NCI-H1092 (cell line): ENCODE measurements around the gene ATP7B.

Experiments used
- DNase-seq: peaks from one replicate; lab custom pipeline; 2025; lab: John Stamatoyannopoulos, UW

Gene ATP7B

DNA sequence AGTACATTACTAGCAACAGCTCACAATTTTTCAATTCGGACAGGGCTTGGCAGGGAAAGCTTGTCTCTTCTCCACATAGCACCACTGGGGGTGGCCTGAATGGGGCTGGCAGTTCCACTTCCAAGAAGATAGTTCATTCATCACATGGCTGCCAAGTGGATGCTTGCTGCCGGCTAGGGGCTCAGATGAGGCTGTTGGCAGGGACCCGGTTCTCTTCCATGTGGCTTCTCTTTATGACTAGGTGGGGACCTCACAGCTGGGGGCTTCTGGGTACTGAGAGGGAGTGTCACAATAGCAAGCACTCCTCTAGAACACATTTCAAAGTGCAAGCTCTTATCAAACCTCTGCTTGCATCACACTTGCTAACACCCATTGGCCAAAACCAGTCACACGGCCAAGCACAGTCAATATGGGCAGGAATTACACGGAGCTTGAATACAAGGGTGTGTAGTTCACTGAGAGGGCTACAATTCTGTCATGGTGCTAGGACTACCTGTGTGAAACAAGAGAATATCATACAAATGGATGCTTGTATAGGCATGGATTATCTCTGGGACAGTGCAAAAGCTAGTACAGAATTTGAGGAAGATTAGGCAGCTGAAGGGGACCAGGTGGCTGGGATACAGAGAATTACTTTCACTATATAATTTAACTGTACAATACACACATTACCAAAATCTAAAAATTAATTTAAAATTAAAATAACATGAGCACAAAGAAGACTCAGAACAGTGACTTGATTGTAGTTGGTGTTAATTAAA, 32.3 kb downstream of the ATP7B start:
- DNase-seq: no peak

DNA sequence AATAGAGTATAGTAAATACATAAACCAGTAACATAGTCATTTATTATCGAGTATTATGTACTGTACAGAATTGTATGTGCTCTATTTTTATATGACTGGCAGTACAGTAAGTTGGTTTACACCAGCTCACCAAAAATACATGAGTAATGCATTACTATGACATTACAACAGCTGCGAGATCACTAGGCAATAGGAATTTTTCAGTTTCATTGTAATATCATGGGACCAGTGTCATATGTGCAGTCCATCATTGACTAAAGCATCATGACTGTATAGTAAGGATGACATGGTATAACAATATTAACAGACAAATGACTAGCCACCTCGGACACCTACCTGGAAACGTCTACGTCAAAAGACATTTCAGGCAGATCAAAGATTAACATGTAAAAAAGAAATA, 33.6 kb downstream of the ATP7B start:
- no peak for DNase-seq

DNA sequence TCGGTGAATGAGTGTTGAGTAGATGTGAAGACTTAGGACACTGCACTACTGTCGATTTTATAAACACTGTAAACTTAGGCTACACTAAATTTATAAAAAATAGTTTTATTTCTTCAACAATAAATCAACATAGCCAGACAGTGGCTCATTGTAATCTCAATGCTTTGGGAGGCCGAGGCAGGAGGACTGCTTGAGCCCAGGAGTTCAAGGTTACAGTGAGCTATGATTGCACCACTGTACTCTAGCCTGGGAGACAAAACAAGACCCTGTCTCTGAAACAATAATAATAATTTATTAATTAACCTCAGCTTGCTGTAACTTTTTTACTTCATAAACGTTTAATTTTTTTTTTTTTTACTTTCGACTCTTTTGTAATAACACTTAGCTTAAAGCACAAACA, 34.4 kb downstream of the ATP7B start:
- no peak for DNase-seq

DNA sequence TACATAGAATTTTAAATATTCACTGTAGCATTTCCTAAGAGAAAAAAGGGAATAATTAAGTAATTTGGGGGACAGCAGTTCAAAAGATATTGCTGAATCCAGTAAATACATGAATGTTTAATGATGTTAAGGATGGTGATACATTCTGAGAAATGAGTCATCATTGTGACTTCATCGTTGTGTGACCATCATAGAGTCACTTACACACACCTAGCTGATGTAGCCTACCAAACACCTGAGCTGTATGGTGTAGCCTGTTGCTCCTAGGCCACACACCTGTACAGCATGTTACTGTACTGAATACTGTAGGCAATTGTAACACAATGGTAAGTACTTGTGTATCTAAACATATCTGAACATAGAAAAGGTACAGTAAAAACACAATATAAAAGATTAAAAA, 34.8 kb downstream of the ATP7B start:
- DNase-seq: no peak

DNA sequence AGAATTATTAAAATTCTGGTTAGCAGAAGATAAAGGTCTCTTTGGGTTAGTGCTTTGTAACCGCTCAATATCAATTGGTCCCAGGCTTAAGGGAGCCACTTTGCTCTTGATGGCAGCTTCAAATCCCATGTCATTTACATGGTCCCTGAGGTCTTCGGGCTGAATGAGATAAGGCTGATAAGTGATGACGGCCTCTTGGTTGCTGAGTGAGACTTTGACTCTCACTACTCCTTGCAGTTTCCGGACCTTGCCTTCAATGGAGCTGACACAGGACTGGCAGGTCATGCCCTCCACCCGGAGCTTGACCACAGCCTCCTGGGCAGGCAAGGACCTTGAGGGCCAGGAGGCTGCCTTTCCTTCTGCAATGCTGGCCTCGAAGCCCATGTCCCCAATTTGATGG, 36.8 kb downstream of the ATP7B start:
- no peak for DNase-seq

DNA sequence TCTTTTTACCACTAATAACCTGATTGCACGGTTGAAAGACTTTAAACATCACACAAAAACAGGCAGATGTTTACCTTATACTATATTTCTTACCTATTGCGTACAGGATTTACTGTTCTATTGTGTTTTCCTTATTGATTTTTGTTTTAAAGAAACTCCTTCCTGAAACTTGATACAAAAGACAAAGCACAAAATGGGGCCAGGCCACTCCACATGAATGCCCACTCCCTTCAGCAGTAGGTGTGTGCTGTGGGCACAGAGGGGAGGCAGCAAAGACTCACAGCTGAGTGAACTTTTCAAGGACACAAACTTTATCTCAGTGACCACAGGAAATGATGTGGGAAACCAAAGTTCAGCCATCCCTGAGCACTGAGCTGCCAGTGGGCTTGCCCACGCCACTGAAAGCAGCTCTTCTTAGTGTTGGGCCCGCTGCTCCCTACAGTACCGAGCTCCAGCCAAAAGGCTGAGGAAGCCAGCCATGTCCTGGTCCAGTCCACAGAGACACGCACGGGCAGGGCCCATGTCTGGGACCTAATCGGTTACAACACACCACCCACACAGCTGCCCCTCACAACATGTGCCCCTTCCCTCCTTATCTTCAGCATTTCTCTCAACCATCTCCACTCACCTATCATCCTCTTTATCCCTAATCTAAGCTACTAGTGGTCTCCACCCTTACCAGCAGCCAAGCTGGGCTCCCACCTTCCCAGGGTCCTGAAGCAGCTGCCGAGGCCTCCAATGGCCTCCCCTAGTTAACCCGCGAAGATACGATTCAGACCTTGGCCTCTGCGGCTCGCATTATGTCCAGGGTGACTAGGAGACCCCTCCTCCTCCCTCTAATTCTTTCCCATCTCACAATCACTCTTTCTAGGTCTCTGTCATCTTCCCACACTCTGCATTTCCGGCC, 39.5 kb downstream of the ATP7B start:
- DNase-seq: no peak

DNA sequence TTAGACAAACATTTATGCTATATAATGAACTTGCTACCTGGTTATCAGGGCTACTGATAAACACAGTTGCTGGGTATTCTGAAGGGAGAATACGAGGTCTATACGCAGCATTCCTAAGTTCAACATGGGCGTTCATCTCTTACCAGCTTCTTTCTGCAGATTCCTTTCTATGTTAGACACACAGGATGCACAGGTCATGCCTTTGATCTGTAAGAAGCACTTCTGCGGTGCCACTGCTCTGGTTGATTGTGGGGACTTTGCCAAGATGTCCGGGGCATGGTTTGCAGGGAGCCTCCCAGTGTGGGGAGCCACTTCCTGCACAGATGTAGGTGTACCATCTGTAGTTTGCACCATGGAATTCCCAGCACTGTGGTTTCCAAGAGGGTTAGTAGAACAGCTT, 40.9 kb downstream of the ATP7B start:
- no peak for DNase-seq

DNA sequence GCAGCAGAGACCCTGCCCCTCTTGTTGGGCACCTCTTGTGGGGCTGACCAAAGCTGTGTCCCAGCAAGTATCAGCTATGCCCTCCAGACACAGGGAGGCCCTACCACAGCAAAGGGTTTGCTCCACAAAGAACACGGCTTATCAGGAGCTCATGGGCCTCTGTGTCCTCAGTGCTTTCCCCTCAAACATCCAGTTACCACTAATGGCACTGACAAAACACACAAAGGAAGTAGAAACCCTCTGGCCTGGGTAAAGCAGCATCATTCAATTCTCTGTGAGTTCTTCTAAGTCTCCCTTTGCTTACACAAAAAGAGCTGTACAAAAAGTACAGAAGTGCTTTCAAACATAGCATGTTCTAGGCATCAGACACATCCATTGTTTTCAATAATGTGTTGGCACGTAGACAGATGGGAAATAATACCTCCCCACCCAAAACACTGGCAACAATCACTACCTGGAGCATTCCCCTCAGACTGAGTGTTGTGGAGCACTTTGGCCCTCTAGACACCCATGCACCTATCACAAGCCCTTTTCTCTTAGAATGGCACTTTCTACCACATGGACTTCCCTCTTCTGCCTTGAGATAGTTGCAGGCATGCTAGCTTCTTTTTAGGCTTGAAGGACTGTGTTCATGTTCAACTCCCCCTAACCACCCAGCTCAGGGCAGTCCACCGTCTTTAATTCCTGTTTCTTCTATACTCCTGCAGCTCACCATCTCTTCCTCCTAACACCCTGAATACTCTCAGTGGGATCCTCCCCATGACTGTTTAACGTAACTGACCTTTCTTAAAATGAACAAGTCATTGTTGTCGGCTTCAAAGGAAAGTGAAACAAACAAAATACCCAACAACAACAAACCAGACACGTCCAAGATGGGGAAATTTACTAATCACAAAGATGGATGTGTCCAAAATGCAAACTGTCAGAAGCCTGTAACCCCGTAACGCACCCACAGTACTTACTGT, 43.5 kb downstream of the ATP7B start:
- no peak for DNase-seq

DNA sequence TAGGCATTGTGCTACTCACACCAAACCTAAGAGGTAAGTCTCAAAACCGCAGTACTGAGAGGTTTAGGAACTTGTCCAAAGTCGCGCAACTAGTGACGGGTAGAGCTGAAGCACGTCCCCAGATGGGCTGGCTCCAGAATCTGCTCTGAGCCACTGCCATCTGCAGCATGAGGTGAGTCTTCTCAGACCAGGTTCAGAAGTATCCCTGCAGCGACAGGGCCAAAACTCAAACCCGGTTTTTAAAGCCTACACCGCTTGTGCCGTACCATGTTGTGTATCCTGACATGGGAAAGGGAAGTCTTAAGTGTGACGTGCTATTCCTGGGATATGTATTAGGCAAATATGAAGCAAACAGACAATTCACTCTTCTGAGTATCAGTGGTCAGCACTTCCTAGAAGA, 45.1 kb downstream of the ATP7B start:
- no peak for DNase-seq

DNA sequence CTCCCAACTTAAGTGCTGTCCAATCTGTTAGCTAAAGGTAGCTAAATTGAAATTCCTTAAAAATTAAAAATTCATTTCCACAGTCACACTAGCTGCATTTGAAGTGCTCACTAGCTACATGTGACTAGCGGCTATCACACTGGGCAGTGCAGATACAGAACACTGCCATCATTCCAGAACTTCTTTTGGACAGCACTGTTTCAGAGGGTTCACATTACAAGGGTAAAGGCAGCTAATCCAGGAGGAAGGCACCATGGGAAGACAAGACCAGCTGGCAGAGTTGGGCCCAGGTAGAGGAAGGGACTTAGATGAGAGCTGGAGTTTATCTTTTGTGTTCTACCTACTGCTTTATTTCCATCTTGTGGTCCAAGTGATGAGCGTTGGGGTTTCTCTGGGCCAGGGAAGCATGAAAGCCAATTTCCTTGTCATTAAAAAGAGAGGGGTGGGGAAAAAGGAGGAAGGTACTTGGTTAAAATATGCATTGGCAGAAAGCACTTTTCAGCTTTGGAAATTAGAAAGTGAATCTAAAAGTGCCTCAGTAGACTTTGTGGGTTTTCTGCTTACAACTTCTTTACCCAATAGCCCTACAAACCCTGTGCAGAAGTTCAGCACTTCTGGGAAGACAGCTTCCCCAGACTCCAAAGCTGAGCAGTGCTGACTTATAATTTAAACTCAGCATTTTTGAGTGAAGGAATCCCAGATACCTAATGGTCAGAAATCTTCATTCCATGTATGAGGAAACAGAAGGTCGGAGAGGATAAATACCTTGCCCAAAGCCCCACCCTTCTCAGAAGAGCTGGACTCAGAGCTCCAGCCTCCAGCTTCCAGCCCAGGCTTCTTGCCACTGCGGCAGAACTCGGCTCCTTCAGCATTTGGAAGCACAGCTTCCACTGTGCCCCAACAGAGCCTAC, 49.5 kb downstream of the ATP7B start:
- no peak for DNase-seq

DNA sequence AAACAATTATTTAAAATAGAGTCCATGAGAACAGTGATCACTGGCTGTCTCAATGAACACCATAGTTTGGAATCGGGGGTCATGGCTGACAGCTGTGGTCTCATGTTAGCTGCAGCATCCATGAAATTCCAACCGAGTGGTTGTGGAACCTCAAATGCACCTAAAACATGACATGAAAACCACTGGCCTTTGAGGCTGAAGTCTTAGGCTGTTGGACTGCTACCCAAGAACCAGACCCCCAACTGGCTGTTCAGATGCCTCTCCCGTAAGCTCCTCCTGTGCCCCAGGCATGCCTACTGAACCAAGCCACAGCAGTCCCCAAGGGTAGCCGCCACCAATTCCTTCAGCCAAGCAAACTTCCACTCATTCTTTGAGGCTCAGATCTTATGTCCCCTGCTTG, 50.5 kb downstream of the ATP7B start:
- DNase-seq: no peak

DNA sequence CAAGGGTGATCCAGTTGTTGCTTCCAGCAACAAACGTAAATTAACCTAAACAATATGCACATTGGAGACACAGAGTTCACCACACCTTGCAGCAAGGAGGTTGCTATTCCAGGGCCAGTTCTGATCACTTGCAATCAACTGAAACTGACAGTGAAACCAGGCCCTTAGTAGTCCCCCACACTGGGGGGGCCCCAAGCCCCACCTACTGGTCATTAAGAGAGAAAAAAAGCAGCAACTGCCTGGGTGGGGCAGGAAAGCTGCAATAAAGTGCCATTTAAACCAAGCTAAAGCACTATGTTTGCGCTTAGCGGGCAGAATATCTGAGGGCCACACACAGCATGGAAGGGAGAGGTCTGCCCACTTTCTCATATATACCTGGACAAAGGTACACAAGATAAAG, 51.5 kb downstream of the ATP7B start:
- DNase-seq: no peak

DNA sequence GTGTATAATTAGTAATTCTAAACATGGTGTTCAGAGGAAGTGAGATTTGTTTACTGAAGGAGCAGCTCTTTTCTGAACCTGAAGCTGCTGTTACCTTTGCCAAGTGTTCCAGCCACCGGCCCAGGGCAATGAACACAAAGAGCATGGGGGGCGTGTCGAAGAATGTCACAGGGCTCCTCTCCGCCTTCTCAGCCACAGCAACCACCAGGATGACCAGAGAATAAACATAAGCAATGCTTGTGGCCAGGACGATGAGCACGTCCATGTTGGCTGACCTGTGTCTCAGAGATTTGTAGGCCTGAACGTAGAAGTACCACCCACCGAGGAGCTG, 53.1 kb downstream of the ATP7B start:
- no peak for DNase-seq

DNA sequence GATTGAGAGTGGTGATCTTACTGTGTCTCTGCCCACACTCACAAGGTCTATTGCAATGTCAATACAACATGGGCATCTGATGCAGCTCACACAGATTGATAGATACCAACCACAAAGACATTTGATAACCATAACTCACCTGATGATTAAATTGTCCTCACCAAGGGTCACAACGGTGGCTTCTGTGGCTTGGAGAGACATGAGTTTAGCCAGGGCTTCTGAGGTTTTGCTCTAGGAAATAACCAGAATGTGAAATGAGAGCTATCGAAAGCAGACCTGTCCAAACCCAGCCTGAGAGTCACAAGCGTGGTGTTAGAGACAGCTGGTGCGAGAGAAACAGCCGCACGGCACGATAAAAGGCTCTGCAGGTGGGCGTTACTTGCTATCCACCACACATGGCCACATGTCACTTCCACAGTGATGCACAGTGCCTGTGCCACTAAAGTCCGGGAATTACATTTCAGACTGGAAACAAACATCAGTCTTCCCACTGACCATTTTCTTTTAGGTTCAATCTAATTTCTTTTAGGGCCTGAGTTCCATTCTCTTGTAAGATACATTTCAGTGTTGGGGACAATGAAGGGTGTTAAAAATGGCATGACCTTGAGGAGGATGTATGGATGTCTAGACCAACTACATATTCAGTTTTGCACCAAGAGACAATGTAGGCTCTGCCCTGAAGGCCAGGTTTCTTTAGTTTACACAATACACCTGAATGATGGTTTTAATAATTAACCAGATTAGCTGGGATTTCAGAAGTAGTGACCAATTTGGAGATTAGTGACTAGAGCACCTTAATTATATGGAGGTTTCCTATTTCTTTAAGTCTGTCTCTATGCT, 53.7 kb downstream of the ATP7B start:
- no peak for DNase-seq

DNA sequence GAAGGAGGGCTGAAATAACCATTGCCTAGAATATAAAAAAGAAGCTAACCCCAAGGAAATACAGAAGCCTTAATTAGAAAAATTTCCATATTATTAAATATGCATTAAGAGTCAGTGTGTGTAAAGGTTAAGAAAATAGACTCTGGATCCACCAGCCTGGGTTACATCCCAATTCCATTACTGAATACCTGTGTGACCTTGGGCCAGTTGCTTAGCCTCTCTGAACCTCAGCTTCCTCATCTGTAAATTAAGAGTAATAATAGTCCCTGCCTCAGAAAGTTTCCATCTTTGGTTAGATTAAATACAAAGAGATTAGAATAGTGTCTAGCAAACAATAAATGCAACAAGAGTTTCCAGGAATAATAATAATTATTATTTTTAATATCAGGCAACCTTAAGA, 54.5 kb downstream of the ATP7B start:
- no peak for DNase-seq

DNA sequence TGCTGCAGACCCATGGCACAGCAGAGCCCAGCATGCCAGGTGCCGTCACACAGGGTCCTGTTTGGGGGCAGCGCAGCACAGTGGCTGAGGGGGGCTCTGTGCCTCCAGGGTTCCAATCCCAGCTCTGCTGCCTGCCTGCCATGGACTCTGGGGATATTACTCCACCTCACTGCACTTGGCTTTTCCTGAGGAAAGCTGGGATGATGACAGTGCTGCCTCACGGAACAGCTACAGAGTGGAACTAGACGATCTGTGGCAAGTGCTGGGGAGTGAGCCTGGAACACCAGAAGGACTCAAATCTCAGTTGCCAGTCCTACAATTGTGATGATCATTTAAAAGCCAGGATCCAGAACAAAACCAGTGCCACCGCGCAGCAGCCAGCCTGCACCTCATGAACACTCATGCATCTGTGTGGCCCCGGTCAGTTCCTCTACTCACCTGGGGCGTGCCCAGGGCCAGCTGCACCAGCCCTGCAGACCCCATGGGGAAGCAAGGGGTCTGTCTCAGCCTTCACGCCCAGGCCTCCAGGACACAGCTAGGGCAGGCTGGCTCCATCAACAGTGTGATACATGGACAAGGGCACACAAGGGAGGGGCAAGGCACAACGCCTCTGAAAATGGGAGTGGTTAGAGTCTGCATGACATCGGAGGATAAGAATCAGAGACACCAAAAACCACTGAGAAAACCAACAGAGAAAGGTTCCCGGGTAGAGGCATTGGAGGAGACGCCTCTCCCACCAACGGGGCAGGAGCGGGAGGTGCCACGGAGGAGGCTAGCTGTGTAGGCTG, 55.2 kb downstream of the ATP7B start:
- DNase-seq: no peak

DNA sequence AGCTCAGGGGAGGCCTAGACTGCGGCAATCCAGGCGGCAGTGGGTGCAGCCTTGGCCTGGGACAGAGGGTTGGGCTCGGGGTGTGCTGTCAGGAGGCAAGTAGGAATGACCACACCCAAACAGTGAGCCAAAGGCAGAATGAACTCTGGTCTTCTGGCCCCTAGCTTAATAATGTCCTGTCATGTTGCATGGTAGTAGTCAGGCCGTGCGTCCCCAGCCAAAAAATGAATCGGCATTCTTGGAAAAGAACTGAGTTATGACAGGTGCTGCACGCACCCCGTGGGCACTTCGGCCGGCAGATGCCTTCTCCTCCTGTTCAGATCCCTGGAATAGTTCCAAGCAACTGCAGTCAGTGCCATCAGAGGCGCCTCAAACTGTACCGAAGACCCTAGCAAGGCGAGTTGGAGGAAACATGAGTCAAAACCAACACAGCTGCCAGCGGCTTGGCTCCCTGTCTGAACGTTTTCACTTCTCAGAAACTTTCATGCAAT, 55.9 kb downstream of the ATP7B start:
- DNase-seq: peak; percentile 30

DNA sequence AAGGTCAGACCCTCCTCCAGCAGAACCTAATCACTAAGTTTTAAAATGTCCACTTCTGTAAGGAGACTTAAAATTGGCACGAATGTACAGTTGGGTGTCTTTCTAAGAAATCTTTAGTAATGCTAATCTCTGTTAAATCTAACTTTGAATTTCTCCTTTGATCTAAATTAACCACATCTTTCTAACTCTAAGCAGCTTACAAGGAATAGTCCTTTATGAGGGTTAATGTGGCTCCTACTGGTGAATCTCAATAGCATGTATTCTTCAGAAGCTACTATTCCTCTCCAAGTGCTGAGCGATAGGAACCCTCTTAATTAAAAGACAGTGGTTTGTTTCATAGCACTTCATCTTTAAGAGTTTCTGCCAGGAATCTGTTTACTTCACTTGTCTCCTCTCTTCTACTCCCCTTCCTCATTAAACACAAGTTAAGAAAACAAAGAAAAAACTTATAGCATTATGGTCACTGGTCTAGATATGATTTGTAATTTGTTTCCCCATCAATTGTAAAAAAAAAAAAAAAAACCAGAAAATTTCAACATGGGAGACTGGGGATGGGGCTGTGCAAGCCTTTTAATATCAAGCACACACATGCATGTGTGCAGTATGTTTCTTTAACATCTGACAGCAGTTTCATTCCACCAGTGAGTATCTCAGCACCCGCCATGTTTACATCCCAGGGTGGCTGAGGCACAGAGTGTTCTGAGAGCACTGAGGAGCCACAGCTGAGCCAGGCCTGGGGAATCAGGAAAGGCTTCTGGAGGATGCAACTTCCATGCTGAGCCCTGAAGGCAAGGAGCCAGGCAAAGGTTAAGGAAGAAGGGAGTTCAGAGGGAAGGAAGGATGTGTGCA, 57.7 kb downstream of the ATP7B start:
- DNase-seq: no peak
